Measurements from ENCODE around the gene BBS5.
A peak's percentile ranks its signal among the peaks of the same experiment; 100 is the strongest.
"Not testable (repeated sequence)": the region's sequence is repeated elsewhere in the genome, so short reads cannot be mapped to it uniquely, and the experiment has no call there.

BBS5 gene

GRCh38 chr2:169490834-169491233 is 11.5 kb downstream of the BBS5 start:
- peak; percentile 84 for FAIRE-seq

- FAIRE-seq: peak; percentile 64
These were observed 12.1 kb downstream of the BBS5 start for GRCh38 chr2:169491378-169491777.

- no peak for FAIRE-seq
These were observed 14.1 kb downstream of the BBS5 start for GRCh38 chr2:169493360-169493759.

- no peak for FAIRE-seq
These were observed 16.1 kb downstream of the BBS5 start for GRCh38 chr2:169495310-169495928.

- FAIRE-seq: no peak
These were observed 25.4 kb downstream of the BBS5 start for GRCh38 chr2:169504651-169505050.

- FAIRE-seq: peak; percentile 100
These were observed 28.4 kb downstream of the BBS5 start for GRCh38 chr2:169507698-169508097.

- peak; percentile 89 for FAIRE-seq
These were observed 30.1 kb downstream of the BBS5 start, which contains the start of gene KLHL41 for GRCh38 chr2:169509298-169509885. Gene KLHL41, plus strand, starts transcription at chr2:169509702. Its CDS starts 77 bp downstream, at chr2:169509779.

- FAIRE-seq: no peak
These were observed 30.7 kb downstream of the BBS5 start for GRCh38 chr2:169509955-169510354.

GRCh38 chr2:169510496-169510895 is 31.2 kb downstream of the BBS5 start:
- FAIRE-seq: no peak

- FAIRE-seq: peak; percentile 89
These were observed 32.5 kb downstream of the BBS5 start for GRCh38 chr2:169511818-169512217.

GRCh38 chr2:169512525-169512924 is 33.2 kb downstream of the BBS5 start:
- peak; percentile 99 for FAIRE-seq

- no peak for FAIRE-seq
These were observed 33.8 kb downstream of the BBS5 start for GRCh38 chr2:169513094-169513493.

GRCh38 chr2:169513926-169514325 is 34.6 kb downstream of the BBS5 start:
- FAIRE-seq: no peak

- not testable (repeated sequence) for FAIRE-seq
These were observed 35.5 kb downstream of the BBS5 start for GRCh38 chr2:169514758-169515157.

- not testable (repeated sequence) for FAIRE-seq
These were observed 37.2 kb downstream of the BBS5 start for GRCh38 chr2:169516488-169516995.

GRCh38 chr2:169520896-169521295 is 41.6 kb downstream of the BBS5 start:
- no peak for FAIRE-seq

GRCh38 chr2:169523681-169524080 is 44.4 kb downstream of the BBS5 start:
- FAIRE-seq: no peak

GRCh38 chr2:169525434-169525833 is 46.1 kb downstream of the BBS5 start:
- FAIRE-seq: no peak

- FAIRE-seq: no peak
These were observed 47.2 kb downstream of the BBS5 start for GRCh38 chr2:169526451-169526850.

- FAIRE-seq: peak; percentile 97
These were observed 49.0 kb downstream of the BBS5 start for GRCh38 chr2:169528271-169528701.

GRCh38 chr2:169539460-169539859 is 60.2 kb downstream of the BBS5 start:
- not testable (repeated sequence) for FAIRE-seq

GRCh38 chr2:169540146-169540545 is 60.9 kb downstream of the BBS5 start:
- FAIRE-seq: no peak

GRCh38 chr2:169542433-169542832 is 63.1 kb downstream of the BBS5 start:
- no peak for FAIRE-seq

- FAIRE-seq: no peak
These were observed 67.5 kb downstream of the BBS5 start for GRCh38 chr2:169546756-169547155.

Measured in islet of Langerhans (tissue), 1 donor.